Activated T-cell treated with anti-CD3 and anti-CD28 coated beads, Interleukin-2, amount 50 U/mL, for 72 hours (primary cell): Measurements from ENCODE around the gene INTS1. TPM values are rescaled to one million over a fixed set of nuclear protein-coding genes. Genes with fewer than 3 reads are reported as not detected.

Source experiments
- ATAC-seq, 2 donors: fragments of 150-1000 bp; cut with Tn5 transposase; replicated peaks in 1 of 2; 2 replicates each; pipeline ENCODE4 v1.10.0; 2021; ENCODE audit warnings: moderate library complexity in 2 of 2, mild to moderate bottlenecking in 1 of 2
- DNase-seq, 2 donors: peaks; one replicate each; pipeline ENCODE4 v3.0.0; 2021 to 2022; ENCODE audit warnings: mixed read lengths in 1 of 2
- H3K27ac Mint-ChIP-seq: one replicate; pipeline ENCODE4 v1.8.0; 2022; ENCODE audit warnings: mild to moderate bottlenecking, moderate library complexity, mixed read lengths
- H3K27me3 Mint-ChIP-seq: one replicate; pipeline ENCODE4 v1.8.0; 2022; ENCODE audit warnings: low read depth, mixed read lengths
- H3K36me3 Mint-ChIP-seq, 2 donors: one replicate each; pipeline ENCODE4 v1.8.0; 2022; ENCODE audit warnings: mixed read lengths in 2 of 2, mild to moderate bottlenecking in 1 of 2; ENCODE audit not compliant: insufficient read depth in 2 of 2
- H3K4me1 Mint-ChIP-seq: one replicate; pipeline ENCODE4 v1.8.0; 2022; ENCODE audit warnings: low read depth, mixed read lengths
- H3K4me3 Mint-ChIP-seq, 2 donors: one replicate each; pipeline ENCODE4 v1.8.0; 2022; ENCODE audit warnings: mild to moderate bottlenecking in 2 of 2, mixed read lengths in 2 of 2, moderate library complexity in 2 of 2
- H3K9me3 Mint-ChIP-seq, 2 donors: one replicate each; pipeline ENCODE4 v1.8.0; 2022; ENCODE audit warnings: mixed read lengths in 2 of 2
- total RNA-seq, 2 donors: library from RNA; stranded (reverse); gene quantifications; one replicate each; pipeline ENCODE4 v1.2.3, GENCODE V29; 2022

Gene INTS1
- total RNA-seq, 2 donors from 2014 or later = 57.0 to 63.9 TPM

DNA sequence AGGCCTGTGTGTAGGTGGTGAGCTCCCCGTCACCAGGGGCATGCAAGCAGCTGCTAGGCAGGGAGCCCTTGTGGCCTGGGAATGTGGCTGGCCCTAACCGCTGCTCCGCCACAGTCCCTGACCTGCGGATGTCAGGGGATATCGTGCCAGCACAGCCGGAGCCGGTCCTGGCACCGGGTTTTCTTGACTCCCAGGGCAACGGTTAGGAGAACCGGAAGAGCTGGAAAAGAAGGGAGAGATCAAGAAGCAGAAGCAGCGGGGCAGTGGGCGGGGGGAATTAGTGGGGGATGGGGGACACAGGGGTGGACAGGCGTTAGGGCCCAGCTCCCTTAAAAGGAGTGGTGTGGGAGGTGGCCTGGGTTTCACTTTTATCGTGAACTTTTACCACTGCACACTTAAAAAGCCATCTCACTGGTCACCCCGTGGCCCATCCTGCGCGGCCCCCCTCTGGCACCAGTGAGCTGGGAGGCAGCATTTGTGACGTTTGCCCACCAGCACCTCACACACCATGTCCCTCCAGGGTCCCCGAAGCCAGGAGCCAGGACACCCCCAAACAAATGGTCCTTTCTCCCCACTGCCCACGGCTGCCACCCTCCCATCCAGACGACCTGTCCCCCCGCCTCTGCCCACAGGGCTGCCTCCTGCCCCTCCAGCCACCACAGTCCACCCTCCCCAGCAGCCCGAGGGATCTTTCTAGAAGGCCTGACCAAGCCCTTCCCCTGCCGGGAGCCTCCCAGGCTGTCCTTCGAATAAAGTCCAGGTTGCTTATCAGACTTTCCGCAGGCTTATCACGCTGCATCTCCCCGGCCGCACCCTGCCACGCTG lies 43.2 kb downstream of the INTS1 start:
- Mint-ChIP-seq H3K4me3 (peak overlapping the region in 1 of 2 donors; percentile 46), H3K27me3 (no peaks in the 10 kb centered on the region), H3K9me3 (no peaks in the 10 kb centered on the region), H3K4me1 (peaks cover 15% of the 10 kb centered on the region), H3K27ac (no peak overlapping the region), H3K36me3 (no peaks in the 10 kb centered on the region)
- ATAC-seq (no peak), DNase-seq (no peak)

DNA sequence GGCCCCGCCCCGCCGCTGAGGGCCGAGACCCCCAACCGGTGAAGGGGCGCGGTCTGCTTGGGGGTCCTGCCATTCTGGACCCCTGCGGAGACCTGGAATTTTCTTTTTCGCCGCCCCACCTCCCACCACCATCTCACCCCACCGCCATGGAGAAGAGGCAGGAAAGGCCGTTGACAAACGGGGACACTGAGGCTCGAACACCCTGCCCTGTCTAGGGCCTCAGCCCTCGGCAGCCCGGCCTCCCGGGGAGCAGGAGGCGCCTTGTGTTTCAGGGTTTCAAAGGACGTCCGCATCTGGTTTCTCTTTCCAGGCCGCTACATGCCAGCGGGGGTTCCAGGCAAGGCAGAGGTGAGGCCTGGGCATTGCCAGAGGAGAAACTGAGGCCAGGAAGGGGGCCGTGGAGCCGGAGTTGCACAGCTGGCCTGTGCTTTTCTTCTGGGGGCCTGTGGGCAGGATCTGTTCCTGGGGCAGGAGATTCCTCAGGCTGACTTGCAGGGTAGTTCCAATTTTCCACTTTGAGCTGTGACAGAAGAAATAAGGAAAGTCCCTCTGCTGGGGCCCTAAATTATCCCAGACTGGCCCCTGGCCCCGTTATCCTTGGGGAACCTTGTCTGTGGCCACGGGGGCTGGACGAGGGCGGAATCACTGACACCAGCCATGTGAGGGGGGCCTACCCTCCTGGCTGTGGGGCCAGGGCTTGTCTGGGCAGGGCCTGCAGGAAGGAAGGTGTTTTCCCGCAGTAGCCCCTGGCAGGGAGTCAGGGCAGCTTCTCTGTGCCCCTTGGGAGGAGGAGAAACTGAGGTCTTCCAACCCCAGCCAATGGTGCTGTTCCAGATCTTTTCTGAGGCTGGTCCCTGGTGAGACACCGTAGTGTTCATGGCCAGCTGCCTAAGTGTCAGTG lies 44.0 kb downstream of the INTS1 start:
- peak; percentile 2 for ATAC-seq
- H3K4me1 Mint-ChIP-seq = peaks cover 15% of the 10 kb centered on the region

DNA sequence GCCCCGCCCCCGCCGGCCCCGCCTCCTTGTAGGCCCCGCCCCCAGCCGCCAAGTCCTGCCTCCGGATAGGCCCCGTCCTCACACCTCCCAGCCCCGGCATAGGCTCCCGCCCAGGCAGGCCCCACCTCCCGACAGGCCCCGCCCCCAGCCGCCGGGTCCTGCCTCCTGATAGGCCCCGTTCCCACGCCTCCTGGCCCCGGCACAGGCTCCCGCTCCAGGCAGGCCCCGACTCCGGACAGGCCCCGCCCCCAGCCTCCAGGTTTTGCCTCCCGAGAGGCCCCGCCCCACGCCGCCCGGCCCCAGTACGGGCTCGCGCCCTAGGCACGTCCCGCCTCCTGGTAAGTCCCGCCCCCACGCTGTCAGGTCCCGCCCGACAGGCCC lies 44.7 kb downstream of the INTS1 start:
- H3K4me3 Mint-ChIP-seq = peak overlapping the region; percentile 87 to 88
- no peak overlapping the region for H3K27ac Mint-ChIP-seq
- no peaks in the 10 kb centered on the region for H3K36me3 Mint-ChIP-seq
- DNase-seq (peak; percentile 99 to 100), ATAC-seq (peak; percentile 96)
- no peaks in the 10 kb centered on the region for H3K27me3 Mint-ChIP-seq
- H3K9me3 Mint-ChIP-seq = no peaks in the 10 kb centered on the region
- peaks cover 15% of the 10 kb centered on the region for H3K4me1 Mint-ChIP-seq

More for the DNA sequence above, 44.0 kb downstream of the INTS1 start:
- no peak for DNase-seq
- Mint-ChIP-seq H3K36me3 (no peaks in the 10 kb centered on the region), H3K9me3 (no peaks in the 10 kb centered on the region), H3K4me3 (peak overlapping the region; percentile 67 to 76), H3K27ac (no peak overlapping the region), H3K27me3 (no peaks in the 10 kb centered on the region)

DNA sequence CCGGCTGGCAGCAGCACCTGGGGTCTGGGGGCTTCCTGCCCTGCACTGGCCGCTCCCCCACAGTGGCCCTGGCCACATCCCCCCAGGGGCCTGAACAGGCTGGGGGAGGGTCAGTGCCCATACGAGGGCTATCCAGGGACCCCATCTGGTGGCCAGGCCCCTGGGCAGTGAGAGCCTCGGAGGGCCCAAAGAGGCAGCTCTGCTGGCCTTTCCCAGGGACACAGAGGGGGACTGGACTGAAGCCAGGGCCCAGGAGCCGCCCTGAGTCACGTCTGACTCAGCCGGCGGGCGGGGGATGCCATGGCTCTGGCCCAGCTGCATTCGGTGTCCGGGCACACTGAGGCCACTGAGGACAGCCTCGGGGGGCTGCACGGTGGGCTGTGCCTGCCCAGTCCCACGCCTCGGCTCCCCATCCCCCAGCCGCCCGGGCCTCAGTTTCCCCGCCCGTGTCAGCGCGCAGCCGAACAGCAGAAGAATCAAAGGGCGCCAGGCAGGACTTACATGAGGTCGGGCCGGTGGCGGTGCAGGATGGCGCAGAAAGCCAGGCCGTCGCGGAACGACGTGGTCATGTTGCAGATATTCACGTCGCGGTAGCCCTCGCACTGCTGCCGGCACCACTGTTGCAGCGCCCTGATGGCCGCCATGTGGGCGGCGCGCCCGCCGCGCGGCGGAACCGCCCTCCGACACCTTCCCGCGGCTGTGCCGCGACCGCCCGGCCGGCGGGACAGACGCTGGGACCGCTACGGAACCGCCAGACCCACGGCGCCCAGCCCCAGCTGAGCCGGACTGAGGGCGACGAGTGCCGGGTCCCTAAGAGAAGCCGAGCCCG lies 45.3 kb downstream of the INTS1 start, which contains the start of gene MICALL2:
Gene MICALL2, minus strand, starts transcription at position 788 of the 829 bp plus-strand sequence. Its CDS starts 144 bp downstream, at position 644.
- DNase-seq (peak; percentile 57 to 64), ATAC-seq (peak; percentile 32 to 37)
- Mint-ChIP-seq H3K4me1 (peaks cover 15% of the 10 kb centered on the region), H3K36me3 (no peaks in the 10 kb centered on the region), H3K9me3 (no peaks in the 10 kb centered on the region), H3K27ac (no peak within 1 kb of the TSS), H3K27me3 (no peaks in the 10 kb centered on the region), H3K4me3 (peak within 1 kb of the TSS; percentile 87 to 88)

DNA sequence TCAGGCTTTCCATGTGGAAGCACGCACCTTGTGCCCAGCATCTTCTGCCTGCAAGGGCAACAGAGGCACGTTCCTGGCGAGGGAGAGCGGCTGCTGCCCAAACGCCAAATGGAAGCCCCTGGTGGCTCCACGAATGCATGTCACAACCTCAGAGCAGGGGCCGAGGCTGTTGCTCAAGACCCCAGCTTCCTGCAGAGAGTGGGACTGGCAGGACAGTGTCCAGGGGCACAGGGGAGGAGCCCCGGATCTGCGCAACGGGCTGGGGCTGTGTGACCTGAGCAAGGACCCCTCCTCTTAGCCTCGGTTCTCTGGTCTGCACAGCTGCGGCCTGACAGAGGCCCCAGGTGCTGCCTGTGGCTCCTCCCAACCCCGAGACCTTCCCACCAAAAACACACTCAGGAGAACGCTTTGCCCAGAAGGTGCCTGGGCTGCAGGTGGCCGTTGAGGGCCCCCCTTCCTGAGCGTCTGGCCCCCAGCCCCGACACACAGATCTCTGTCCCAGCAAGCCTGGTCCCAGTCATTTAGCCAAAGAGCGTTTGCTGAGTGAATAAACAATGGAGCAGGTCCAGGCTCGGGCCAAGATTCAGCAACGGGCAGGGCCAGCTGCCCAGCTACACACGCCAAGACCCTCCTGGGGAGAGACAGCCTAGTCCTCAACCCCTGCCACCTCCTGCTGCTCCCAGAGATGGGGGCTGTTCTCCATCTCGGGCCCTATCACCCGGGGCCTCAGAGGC lies 46.1 kb downstream of the INTS1 start:
- Mint-ChIP-seq H3K4me1 (peaks cover 15% of the 10 kb centered on the region), H3K36me3 (no peaks in the 10 kb centered on the region), H3K27me3 (no peaks in the 10 kb centered on the region), H3K9me3 (no peaks in the 10 kb centered on the region), H3K4me3 (peak overlapping the region; percentile 29 to 87), H3K27ac (no peak overlapping the region)
- DNase-seq (no peak), ATAC-seq (no peak)

DNA sequence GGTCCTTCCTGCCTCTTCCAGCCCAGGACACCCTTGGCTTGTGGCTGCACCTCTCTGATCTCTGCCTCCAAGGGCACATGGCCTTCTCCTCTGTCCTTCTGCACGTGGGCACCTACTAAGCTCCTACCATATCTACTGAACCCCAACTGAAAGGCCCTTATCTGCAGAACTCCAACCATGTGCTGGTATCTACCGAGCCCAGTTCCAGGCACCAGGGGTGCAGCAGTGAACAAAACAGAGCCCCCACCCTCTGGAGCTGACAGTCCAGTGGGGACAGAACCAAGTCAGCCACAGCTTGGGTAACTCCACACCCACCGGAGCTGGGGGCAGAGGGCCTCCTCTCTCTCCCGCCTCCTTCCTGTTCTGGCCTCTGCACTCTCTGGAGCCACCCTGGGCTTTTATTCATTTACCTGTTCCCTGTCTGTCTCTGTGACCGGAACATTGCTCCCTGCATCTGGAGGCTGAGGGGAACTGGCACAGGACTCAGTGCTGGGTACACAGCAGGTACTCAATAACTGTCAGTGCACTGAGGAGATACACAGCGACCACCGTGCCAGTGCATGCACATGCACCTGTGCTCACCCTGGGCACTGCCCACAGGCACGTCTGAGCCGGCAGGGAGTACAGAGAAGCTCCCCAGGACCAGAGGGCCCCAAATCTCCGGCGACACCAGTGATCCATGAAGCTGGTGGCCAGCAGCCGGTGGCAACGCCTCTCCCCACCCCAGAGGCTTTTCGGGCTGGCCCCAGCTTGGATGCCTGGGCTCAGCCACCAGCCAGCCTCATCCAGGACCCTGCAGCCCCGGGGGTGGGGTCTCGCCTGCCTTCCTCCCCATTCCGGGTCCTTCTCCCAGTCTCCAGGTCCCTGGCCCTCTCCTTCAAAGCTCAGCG lies 46.9 kb downstream of the INTS1 start:
- H3K4me1 Mint-ChIP-seq = peaks cover 15% of the 10 kb centered on the region
- no peak overlapping the region for H3K27ac Mint-ChIP-seq
- no peaks in the 10 kb centered on the region for H3K27me3 Mint-ChIP-seq
- no peak overlapping the region for H3K4me3 Mint-ChIP-seq
- no peaks in the 10 kb centered on the region for H3K9me3 Mint-ChIP-seq
- ATAC-seq (no peak), DNase-seq (no peak)
- H3K36me3 Mint-ChIP-seq = no peaks in the 10 kb centered on the region

DNA sequence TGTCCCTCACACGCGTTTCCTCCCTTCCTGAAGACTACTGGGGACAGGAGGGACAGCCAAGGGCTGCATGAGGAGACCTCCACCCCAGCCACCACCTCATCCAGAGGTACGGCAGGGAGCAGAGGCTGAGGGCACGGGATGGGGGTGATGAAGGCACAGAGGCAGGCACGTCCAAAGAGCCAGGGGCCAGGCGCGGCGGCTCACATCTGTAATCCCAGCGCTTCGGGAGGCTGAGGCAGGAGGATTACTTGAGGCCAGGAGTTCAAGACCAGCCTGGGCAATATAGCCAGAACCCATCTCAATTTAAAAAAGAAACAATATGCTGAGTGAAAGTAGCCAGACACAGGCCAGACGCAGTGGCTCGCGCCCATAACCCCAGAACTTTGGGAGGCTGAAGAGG lies 48.2 kb downstream of the INTS1 start:
- no peak for DNase-seq
- Mint-ChIP-seq H3K4me1 (peaks cover 15% of the 10 kb centered on the region), H3K36me3 (no peaks in the 10 kb centered on the region), H3K27me3 (no peaks in the 10 kb centered on the region), H3K27ac (no peak overlapping the region), H3K9me3 (no peaks in the 10 kb centered on the region), H3K4me3 (no peak overlapping the region)
- ATAC-seq = no peak

DNA sequence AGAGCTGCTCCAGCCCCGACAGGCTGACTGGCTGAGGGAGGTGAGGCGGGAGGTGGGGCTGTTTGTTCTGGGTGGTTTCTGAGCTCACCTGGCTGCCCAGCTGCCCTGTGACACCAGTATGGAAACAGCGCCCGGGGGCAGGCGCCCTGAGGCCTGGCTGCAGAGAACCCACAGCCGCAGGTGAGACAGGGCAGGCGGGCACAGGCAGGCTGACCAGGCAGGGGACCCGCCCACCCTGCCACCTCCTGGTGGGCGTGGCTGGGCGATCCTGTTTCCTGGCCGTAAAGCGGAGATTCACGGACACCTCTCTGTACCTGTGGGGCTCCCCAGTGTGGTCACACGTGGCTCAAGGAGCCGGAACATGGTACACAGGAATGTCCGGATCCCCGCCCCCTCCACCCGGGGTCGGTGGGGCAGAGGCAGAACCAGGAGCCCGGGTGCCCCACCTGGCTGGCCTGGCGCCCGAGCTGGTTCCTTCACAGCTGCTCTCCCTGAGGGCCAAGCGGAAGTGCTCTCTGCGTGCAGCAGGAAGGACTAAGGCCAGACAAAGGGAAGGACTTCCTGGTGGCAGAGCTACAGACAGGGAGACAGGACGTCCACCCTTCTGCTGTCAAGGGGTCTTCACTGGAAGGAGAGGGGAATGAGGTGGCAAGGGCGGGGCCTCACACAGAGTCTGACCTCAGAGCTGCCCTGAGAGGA lies 48.8 kb downstream of the INTS1 start:
- Mint-ChIP-seq H3K4me1 (peaks cover 12% of the 10 kb centered on the region), H3K27me3 (no peaks in the 10 kb centered on the region), H3K36me3 (no peaks in the 10 kb centered on the region), H3K27ac (no peak overlapping the region), H3K4me3 (no peak overlapping the region), H3K9me3 (no peaks in the 10 kb centered on the region)
- no peak for ATAC-seq
- DNase-seq = no peak

DNA sequence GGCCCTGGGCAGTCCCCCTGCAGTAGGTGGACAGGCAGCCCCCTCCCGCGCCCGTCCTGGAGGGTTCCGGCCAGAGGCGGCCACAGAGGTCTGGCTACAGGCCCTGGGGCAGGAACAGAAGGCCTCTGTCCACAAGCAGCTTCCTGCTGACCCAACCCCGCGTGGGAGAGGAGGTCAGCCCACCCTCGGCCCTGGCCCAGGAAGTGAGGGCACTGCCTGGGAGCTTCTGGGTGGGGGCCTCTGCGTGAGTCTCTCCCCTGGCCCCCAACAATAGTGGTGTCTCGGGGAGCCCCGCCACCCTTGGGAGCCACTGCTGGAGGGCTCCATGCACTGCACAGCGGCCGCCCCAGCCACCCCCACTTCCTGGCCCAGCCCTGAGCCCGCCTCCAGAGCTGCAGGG lies 49.6 kb downstream of the INTS1 start:
- Mint-ChIP-seq H3K27me3 (no peaks in the 10 kb centered on the region), H3K4me3 (no peak overlapping the region)

DNA sequence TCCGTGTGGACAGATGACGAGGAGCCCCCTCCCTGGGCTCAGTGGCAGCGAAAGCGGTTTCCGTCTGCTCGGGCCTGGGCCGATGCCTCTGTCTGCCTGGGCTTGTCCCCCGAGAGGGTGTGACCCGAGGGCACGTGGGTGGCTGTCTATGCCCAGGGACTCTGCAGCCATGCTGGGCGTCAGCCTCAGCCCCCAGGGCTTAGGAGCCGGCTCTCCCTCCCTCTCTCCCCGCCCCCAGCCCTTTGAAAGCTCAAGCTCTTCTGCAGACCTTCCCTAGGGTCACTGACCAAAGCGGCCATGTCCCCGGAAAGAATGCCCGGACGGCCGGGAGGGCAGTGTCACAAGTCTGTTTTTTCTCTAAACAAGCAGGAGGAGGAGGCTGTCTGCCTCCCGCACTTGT lies 52.0 kb downstream of the INTS1 start:
- Mint-ChIP-seq H3K27ac (no peak overlapping the region), H3K36me3 (no peaks in the 10 kb centered on the region), H3K9me3 (no peaks in the 10 kb centered on the region), H3K27me3 (no peaks in the 10 kb centered on the region), H3K4me3 (no peak overlapping the region), H3K4me1 (no peaks in the 10 kb centered on the region)
- ATAC-seq (no peak), DNase-seq (no peak)

More for the DNA sequence above, 49.6 kb downstream of the INTS1 start:
- DNase-seq (no peak), ATAC-seq (no peak)
- peaks cover 6% of the 10 kb centered on the region for H3K4me1 Mint-ChIP-seq
- no peaks in the 10 kb centered on the region for H3K36me3 Mint-ChIP-seq
- no peak overlapping the region for H3K27ac Mint-ChIP-seq
- no peaks in the 10 kb centered on the region for H3K9me3 Mint-ChIP-seq

DNA sequence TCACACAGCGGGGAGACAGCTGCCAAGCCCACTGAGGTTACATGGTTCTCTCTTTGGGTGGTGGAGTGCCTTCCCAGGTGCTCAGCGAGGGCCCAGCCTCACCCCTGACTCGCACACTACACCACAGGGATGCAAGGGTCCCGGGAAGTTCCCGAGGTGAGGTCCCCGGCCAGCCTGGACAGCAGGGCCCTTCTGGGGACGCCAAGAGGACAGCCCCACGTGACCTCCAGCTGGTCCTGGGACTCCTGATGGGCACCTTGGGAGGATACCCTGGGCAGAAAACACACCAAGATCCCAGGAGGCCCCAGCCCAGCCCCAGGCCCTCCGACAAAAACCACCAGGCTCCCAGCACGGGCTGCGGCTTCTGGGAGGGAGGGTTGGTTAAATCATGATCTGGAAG lies 53.2 kb downstream of the INTS1 start:
- no peaks in the 10 kb centered on the region for H3K27me3 Mint-ChIP-seq
- ATAC-seq (no peak), DNase-seq (no peak)
- no peaks in the 10 kb centered on the region for H3K36me3 Mint-ChIP-seq
- H3K9me3 Mint-ChIP-seq = no peaks in the 10 kb centered on the region
- H3K27ac Mint-ChIP-seq = no peak overlapping the region
- H3K4me1 Mint-ChIP-seq = no peaks in the 10 kb centered on the region
- no peak overlapping the region for H3K4me3 Mint-ChIP-seq
